GM19239 (cell line): Measurements from ENCODE around the gene UBE2J1.
"Not testable (repeated sequence)": the region's sequence is repeated elsewhere in the genome, so short reads cannot be mapped to it uniquely, and the experiment has no call there.

Source experiments
- DNase-seq: peaks from one replicate; pipeline ENCODE4 v3.0.0; 2011; ENCODE audit warnings: low spot score; ENCODE audit not compliant: insufficient read length
- FAIRE-seq: peaks from 2 replicates; lab custom pipeline; 2011; peaks lifted over from hg19 to GRCh38; lab: Jason Lieb, UNC

Gene UBE2J1

GRCh38 chr6:89324304-89324703 lies 28.2 kb downstream of the UBE2J1 start:
- DNase-seq (no peak), FAIRE-seq (no peak)

- DNase-seq (no peak), FAIRE-seq (no peak)
Measured at GRCh38 chr6:89323511-89323971, 29.0 kb downstream of the UBE2J1 start.

- no peak for DNase-seq
Measured at GRCh38 chr6:89321131-89321970, 31.2 kb downstream of the UBE2J1 start.

GRCh38 chr6:89320012-89320559 lies 32.4 kb downstream of the UBE2J1 start:
- no peak for FAIRE-seq
- no peak for DNase-seq

More at GRCh38 chr6:89321131-89321970, 31.2 kb downstream of the UBE2J1 start:
- FAIRE-seq, result peak; percentile 93

- no peak for FAIRE-seq
Measured at GRCh38 chr6:89317067-89317466, 35.5 kb downstream of the UBE2J1 start.

GRCh38 chr6:89315249-89315885 lies 37.2 kb downstream of the UBE2J1 start, which contains the start of gene GABRR2:
Gene GABRR2, minus strand, starts transcription at chr6:89315299. Its CDS starts 134 bp downstream, at chr6:89315165.
- DNase-seq (no peak), FAIRE-seq (no peak)

More at GRCh38 chr6:89317067-89317466, 35.5 kb downstream of the UBE2J1 start:
- DNase-seq, result no peak

- no peak for DNase-seq
- FAIRE-seq, result no peak
Measured at GRCh38 chr6:89314692-89315091, 37.8 kb downstream of the UBE2J1 start.

- no peak for DNase-seq
- FAIRE-seq, result no peak
Measured at GRCh38 chr6:89313006-89313405, 39.5 kb downstream of the UBE2J1 start.

- DNase-seq (no peak), FAIRE-seq (no peak)
Measured at GRCh38 chr6:89311853-89312531, 40.5 kb downstream of the UBE2J1 start.

GRCh38 chr6:89311530-89311852 lies 41.0 kb downstream of the UBE2J1 start:
- DNase-seq, result no peak
- no peak for FAIRE-seq

GRCh38 chr6:89310929-89311328 lies 41.6 kb downstream of the UBE2J1 start:
- DNase-seq (no peak), FAIRE-seq (no peak)

GRCh38 chr6:89308525-89309395 lies 43.8 kb downstream of the UBE2J1 start:
- DNase-seq (no peak), FAIRE-seq (no peak)

GRCh38 chr6:89304517-89304916 lies 48.0 kb downstream of the UBE2J1 start:
- FAIRE-seq, result peak; percentile 78

GRCh38 chr6:89302936-89303335 lies 49.6 kb downstream of the UBE2J1 start:
- DNase-seq, result no peak
- FAIRE-seq, result no peak

More at GRCh38 chr6:89304517-89304916, 48.0 kb downstream of the UBE2J1 start:
- not testable (repeated sequence) for DNase-seq

GRCh38 chr6:89302195-89302770 lies 50.2 kb downstream of the UBE2J1 start:
- DNase-seq (no peak), FAIRE-seq (no peak)

- FAIRE-seq, result no peak
Measured at GRCh38 chr6:89301586-89302194, 50.8 kb downstream of the UBE2J1 start.

GRCh38 chr6:89299466-89299850 lies 53.1 kb downstream of the UBE2J1 start:
- DNase-seq, result no peak
- FAIRE-seq, result no peak

More at GRCh38 chr6:89301586-89302194, 50.8 kb downstream of the UBE2J1 start:
- no peak for DNase-seq

GRCh38 chr6:89298680-89299465 lies 53.6 kb downstream of the UBE2J1 start:
- no peak for DNase-seq
- peak; percentile 86 for FAIRE-seq
